Stimulated activated CD8-positive, alpha-beta memory T cell treated with anti-CD3 and anti-CD28 coated beads, Interleukin-12 subunit alpha, Interleukin-12 subunit beta, amount 100 ng/mL, for 24 hours (primary cell): ENCODE results near the gene LMX1B.
"Not testable (repeated sequence)": the region's sequence is repeated elsewhere in the genome, so short reads cannot be mapped to it uniquely, and the experiment has no call there.

Experiments used
- DNase-seq: peaks from one replicate; pipeline ENCODE4 v3.0.0-alpha.2; 2020; ENCODE audit errors: extremely low read depth

Gene LMX1B

DNA sequence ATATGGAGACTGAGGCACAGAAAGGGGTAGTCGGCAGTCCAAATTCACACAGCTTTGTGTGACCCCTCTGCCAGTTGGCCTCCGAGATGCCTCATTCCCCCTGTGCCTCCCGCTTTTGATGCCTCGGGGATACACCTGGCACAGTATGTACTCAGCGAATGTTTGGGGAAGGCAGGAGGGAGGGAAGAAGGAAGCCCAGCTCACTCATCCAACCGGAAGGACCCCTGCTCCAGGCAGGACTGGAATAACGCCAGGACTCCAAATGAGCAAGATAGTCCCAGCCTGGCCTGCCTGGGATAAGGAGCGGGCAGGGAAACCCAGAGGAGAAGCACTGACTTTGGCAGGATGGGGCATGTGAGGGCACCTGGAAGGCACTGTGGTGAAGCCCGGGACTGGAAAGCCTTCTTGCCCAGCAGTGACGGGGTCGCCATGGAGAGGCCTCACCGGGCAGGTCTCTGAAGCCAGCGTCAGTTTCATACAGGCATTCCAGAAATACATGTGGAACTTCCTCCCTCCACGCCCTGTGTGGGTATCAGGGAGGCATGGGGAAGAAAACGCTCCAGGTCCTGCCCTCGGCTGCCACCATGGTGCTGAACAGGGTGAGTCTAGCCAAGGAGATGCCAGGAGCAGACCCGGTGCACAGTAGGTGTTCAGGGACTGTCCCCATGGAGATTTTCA lies 20.3 kb downstream of the LMX1B start:
- DNase-seq, result no peak

DNA sequence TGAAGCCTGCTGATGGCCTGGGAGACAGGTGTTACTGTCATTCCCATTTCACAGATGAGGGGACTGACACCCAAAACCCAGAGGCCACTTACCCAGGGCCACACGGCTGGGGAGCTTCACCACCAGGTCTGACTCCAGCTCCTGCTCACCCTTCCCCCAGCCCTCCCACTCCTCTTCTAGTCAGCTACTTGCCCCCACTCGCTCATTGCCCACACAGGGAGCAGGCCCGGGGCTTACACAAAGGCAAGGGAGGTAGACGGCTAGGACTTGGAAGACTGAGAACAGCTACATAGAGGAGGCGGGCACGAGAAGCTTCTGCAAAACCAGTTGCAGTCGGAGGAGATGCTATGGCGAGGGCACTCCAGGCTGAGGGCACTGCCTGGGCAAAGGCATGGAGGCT lies 21.3 kb downstream of the LMX1B start:
- DNase-seq, result no peak

DNA sequence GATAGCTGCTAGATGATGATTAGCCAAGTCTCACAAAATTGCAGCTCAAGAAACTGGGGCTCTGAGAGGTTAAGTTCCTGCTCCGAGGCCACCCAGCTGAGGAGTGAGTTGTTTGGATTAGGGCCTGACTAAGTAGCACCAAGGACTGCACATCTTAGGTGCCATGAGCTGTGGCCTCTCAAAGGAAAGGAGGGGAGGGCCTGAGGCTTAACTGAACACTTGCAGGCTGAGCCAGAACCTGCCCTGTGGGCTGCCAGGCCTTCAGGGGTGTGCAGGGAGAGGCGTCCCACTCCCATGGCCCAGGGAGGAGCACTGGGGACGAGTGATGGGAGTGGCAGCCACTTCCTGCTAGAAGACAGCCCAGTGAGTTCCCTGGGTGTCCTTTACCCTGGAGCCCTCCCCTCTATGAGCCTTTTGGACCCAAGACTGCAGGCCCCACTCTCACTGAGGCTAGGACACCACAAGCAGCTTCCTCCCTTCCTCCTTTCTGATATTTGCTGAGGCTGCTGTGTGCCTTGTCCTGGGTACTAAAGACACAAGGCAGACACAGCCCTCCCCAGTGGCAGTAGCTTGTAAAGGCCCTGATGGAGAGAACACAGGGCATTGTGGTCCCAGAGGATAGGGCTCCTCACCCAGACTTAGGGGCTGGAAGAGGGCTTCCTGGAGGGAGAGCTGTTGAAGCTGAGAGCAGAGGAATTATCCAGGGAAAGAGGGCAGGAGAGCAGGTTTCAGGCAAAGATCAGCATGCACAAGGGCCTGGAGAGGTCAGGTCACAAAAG lies 22.1 kb downstream of the LMX1B start:
- no peak for DNase-seq

DNA sequence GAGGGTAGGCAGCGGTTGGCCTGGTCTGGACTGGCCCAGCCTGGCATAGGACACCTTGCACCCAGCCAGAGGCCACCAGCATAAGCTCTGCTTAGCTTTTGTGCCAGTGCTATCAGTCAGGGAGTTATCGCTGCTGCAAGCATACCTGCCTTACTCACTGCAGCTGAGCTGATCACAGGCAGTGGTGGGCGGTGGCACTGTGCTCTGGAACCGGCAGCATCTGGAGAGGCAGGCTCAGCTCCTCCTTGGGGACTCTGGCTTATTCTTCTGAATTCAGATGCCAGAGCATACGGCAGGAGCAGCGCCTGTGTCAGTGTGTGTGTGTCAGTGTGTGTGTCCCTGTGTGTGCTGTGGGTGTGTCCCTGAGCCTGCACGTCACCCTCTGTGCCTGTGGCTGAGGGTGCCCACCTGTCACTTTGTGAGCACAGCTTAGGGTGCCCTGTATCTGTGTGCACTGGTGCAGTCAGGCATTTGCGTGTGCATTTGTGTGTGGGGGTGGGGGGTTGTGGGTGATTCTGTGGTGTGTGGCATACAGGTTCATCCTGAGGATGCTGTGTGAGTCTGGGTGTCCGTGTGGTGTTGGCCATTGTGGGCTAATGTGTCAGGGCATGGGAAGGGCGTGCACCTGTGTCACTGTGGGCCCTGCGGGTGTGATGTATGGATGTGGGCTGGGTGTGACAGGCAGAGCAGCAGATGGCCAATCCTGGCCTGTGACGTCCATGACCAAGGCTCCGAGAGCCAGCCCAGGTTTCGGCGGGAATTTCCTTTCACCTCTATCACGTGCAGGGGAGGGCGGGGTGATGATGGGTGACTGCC lies 23.5 kb downstream of the LMX1B start:
- DNase-seq, result no peak

DNA sequence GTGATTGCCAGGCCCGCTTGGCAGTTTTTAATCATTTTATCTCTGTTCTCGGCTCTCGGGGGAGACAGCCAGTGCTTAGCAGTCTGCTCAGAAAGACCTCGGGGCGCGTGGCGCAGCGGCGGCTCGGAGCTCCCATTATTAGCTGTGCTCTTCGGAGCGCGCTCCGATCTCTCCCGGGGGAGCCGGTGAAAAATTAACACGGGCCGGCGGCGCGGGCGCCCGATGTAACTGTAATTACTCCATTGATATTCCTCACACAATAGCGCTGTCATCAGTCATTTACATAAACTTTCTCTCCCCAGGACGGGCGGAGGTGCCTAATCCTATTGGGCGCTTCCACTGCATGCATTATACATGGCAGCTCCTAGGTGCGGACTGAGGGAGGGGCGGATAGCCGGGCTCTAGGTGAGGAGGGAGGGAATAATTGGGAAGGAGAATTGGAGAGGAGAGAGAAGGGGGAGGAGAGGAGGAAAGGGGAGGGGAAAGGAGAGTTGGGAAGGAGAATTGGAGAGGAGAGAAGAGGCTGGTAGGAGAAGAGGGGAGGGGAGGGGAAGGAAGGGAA lies 24.9 kb downstream of the LMX1B start:
- no peak for DNase-seq

DNA sequence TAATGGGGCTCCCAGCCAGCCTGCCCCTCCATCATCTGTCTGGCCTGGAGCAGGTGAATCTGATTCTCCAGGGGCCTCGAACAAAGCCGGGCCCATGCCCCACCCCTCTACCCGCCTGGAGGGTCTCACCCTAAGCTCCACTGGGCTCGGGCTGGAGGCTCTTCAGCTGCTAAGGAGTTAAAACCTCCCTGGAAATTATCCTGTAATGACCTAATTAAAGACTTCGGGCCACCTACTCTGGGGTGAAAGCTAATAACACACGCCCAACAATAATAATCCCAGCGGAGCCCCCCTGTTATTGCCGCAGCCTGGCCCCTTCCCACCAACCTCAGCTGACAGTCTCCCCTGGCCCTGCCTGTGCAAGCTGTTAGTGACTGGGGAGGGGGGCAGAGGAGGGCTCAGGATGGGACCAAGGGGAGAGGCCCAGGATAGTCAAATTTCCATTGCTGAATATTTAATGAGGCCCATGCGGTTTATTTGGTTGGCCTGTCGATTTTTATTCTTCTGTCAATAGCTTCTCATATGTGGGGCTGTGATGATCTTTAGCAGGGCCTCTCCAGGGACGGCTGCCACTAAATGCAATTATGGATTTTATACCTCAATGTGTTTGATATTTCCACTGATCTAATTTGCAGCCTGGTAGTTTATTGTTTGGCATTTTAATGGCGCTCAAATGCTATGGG lies 25.7 kb downstream of the LMX1B start:
- DNase-seq, result no peak

DNA sequence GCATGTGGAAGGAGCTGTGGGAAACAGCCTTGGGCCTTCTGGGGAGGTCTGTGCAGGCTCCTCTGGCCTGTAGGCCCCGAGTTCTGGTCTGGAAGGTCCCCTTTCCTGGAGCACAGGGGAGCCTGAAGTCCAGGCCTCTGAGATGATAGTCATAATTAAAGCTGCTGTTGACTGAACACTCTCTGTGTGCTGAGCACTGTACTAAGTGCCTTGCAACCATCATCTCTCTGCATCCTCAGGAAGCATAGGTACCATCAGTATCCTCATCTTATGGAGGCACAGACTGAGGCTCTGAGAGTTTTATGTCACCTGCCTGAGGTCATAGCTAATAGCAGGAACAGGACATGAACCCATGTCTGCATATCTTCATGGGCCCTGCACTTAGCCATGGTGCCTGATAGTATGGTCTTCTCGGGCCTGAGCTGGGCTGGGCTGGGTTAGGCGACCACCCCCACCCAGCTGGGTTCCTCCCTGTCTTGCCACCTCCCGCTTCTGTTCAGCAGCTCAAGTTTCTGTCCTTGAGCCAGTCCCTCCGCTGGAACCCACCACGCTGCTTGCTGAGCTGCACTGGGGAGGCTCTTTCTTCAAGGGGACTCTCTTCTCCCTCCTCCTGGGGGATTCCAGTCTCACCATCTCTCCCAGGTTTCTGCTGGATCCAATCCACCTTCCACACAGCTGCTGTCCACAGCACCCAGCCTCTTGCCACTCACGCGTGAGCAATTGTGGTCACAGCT lies 27.6 kb downstream of the LMX1B start:
- DNase-seq, result no peak

DNA sequence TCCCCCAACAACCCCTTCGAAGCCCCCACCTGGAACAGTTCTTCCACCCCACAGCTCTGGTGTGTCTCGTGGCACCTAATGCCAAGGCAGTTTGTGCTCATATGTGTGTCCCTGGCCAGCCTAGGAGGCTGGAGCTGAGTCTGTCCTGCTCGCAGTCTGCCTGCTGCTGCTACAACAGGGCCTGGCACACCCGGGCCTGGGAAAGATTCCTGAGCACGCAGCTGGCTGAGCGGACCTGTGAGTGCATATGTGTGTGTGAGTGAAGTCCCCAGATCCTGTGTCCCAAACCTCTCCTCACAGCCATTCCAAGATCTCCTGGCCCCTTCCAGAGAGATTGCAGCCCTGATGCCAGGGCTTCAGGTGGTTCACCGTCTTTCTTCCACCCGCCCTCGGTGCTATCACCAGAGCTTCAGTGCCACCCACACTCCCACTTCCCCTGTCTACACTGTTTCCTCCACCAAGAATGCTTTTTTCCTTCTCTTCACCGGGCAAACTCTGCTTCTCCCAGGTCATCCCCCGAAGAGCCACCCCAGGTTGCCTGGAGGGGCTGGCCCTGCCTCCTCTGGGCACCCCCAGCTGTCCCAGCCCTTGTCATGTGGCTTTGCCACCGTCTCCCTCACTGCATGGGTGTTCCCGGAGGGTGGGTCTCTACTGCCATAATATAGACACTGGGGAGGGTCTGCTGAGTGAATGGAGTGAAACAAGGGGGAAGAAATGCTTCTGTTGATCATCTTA lies 28.4 kb downstream of the LMX1B start:
- no peak for DNase-seq

DNA sequence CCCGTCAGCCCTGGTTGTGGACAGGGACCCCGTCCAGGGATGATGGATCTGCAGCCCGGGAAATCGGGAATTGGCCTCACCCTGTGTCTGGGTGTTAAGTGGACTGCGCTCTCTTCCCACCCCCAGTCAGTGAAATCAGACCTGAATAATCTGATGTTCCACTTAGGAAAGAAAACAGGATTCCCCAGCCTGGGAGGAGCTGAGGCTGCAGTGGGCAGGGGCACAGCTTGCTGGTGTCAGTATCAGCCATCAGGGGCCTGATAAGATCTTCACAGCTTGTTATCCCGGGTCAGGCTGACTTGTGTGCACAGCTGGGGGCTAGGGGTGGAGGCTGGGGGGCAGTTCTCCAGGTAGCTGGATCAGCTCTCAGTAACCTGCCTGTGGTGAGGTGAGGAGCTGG lies 29.1 kb downstream of the LMX1B start:
- DNase-seq, result no peak

DNA sequence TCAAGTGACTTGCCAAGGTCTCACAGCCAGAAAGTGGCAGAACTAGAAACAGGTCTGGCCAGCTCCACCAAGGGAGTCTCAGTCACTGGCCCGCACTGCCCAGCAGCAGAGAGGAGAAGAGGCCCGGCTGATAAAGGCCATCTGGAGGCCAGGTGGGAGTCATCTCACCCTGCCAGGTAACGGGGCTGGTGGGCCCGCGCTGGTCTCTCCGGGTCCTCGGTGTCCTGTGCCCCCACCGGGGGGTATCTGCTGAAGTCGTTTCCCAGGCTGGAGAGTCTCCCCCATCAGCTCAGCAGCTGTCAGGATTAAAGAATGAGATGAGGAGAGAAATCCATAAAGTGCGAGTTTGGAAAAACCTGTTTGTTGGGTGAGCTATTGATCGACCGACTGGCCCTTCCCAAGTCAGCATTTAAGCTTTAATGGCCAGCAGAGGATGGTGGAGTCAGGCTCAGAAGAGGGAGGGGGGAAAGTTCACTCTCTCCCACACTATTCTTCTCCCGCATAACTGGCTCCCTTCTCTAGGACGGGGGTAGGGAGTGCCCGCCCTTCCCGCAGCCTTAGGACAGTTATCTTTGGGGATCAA lies 30.3 kb downstream of the LMX1B start:
- no peak for DNase-seq

DNA sequence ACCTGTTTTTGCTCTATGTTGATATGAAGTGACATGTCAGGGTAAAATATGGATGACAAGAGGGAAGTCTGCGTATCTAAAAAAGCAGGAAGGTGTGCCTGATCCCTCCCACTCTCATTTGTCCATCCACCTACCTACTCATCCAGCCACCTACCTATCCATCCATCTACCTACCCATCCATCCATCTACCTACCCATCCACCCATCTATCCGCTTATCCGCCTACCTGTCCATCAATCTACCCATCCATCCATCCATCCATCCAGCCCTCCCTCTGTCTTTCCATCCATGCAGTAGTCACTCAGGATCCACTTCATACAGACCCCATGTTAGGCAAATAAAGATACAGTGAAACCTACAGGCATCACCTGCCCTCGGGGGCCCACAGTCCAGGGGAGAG lies 32.4 kb downstream of the LMX1B start:
- no peak for DNase-seq

DNA sequence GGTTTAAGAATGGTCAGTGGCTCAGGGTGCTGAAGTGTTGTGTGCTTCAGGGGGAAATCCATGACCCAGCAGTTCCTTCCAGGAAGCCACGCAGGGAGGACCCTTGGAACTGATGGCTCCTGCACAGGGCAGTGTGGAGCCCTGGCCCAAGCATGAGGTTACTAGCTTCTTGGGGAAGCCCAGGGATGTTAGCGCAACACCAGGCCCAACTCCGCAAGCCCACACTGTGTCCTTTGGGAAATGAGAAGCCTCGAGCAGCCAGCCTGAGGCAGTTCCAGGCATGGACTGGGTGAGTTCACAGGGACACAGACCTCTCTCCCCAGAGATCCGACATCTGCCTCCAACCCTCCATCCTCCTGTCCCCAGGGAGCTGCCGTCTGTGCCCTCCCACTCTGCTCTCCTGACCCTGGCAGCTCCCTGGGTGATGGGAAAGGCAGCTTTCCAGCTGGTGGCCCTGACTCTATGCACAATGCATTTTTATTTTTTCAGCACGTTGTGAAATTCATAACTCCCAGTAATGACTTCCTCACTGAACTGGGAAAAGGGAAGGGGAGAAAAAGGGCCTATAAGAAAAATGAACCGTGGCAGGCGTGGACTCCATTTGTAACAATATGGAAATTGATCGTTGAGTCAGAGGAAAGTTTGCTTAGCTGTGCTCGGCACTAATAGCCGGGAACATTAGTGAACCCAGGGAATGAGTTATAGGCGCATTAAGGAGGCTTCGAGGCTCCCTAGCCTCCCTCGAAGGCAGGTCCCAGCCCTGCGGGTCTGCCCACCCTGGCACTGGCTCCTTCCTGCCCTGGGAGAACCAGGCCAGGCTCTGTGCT lies 34.1 kb downstream of the LMX1B start:
- no peak for DNase-seq

DNA sequence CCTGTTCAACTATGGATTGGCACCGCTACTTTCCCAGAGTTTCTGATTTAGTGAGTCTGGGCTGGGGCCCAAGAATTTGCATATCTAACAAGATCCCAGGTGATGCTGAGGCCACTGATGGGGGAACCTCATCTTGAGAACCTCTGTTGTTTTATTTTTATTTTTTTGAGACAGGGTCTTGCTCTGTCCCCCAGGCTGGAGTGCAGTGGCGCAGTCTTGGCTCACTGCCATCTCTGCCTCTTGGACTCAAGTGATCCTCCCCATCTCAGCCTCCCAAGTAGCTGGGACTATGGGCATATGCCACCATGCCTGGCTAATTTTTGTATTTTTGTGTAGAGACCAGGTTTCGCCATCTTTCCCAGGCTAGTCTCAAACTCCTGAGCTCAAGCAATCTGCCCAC lies 35.7 kb downstream of the LMX1B start:
- DNase-seq, result no peak

DNA sequence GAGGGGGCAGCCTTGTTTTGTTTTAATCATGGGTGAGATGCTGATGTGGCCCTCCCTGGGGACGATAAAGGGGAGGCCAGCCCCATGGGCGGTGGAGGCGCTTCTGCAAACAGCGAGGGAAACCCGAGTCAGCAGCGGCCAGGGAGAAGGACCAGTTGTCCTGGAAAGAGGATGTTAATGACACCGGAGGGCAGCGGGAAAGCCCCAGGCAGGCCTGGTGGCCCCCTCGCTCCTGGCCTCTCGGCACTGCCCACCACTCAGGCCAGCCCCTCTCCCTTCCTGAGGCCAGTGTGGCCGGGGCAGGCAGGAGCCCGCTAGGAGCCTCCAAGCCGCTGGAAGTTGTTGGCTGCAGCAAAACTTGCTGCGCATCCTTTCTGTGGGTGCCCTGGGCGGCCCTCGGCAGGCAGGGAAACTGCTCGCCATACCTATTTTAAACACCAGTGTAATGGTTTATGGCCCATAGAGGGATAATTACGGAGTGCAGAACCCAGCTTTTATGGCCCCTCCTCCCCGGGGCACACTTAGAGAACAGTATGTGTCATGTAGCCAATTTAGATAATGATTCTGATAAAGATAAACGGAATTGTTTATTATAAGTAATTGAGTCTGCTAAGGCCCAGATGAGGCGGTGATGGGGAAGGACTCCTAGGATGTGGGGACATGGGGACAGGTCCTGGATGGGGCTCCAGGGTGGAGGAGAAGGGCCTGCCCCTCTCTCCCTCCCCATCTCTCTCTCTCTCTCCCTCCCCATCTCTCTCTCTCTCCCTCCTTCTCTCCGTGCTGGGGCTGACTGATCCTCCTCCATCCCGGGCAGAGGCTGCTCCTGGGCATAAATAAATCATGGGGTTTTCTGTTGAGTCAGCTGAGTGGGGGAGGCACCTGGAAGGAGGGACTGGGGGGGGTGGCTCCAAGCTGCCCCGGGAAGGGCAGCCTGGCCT lies 36.9 kb downstream of the LMX1B start:
- DNase-seq, result no peak

DNA sequence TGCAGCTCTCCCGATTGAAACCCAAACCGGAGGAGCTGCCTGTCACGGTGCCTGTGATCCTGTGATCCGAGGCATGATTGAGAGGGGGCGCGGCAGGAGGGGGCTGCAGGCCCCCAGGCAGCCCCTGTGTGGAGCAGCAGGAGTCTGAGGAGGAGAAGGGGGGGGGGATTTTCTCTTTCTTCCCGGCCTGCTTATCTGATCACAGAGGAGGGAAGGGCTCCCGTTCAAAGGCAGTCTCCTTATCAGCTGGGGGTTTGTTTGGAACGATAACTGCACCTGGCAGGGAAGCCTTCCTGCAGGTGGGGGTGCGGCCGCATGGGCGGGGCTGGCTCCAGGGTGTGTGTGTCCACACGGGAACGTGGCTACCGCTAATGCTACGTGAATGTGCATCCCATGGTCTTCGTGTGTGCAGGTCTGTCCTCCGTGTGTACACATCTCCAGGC lies 38.4 kb downstream of the LMX1B start:
- DNase-seq, result no peak

DNA sequence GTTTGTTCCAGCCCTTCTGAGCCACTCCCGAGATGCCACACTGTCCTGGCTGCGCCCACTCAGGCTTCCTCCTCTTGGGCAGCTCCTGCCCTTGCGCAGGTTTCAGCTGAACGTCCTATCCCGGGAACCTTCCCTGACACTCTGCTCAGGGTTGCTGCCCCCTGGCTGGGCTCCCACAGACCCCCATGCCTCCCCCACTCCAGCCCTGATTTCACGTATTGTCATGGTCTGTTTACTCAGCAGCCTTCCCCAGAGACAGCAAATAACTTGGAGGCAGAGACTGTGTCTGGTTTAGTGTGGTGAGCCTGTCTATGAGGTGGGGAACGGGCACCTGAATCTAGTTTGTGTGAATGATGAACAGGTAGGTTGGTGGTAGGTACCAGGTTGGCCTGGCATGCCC lies 40.4 kb downstream of the LMX1B start:
- no peak for DNase-seq

DNA sequence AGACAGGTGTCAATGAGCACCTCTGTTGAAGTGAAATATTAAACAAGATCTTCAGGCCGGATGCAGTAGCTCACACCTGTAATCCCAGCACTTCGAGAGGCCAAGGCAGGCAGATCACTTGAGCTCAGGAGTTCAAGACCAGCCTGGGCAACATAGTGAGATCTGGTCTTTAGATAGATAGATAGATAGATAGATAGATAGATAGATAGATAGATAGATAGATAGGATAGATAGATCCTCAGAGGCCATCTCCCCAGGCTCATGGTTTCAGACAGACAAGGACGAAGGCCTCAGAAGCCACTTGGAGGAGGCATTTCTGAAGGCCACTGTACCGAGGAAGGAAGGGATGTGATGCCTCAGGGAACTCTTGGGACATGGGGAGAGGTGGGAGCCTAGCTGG lies 42.5 kb downstream of the LMX1B start:
- DNase-seq, result not testable (repeated sequence)
